Measurements from ENCODE around the gene ISY1.
A peak's percentile ranks its signal among the peaks of the same experiment; 100 is the strongest.

DNA sequence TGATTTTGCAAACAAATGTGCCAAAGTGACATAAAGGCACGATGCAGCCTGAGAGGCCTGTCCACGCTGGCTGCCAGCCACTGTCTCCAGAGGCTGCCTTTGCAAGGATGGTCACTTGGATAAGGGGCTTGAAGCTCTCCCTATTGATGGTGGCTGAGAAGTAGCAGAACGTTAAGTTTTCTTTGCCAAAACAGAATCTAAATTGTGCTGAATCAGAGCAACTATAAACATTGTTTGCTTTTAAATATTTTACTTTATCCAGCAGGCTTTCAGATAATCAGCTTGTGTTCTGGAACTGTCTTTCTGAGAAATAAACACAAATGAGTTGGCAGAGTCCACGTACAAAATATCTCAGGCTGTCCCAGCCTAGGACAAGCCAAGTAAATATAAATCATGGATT lies 46.6 kb upstream of the ISY1 start:
- TF ChIP-seq, protein P1, sequence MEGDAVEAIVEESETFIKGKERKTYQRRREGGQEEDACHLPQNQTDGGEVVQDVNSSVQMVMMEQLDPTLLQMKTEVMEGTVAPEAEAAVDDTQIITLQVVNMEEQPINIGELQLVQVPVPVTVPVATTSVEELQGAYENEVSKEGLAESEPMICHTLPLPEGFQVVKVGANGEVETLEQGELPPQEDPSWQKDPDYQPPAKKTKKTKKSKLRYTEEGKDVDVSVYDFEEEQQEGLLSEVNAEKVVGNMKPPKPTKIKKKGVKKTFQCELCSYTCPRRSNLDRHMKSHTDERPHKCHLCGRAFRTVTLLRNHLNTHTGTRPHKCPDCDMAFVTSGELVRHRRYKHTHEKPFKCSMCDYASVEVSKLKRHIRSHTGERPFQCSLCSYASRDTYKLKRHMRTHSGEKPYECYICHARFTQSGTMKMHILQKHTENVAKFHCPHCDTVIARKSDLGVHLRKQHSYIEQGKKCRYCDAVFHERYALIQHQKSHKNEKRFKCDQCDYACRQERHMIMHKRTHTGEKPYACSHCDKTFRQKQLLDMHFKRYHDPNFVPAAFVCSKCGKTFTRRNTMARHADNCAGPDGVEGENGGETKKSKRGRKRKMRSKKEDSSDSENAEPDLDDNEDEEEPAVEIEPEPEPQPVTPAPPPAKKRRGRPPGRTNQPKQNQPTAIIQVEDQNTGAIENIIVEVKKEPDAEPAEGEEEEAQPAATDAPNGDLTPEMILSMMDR (IDR thresholded peaks at IDR 0.05; ENCODE audit: low read depth, low read length, missing input control): no peak
- TF ChIP-seq HNF4G (IDR thresholded peaks at IDR 0.05) (no peak), FOXA1 (IDR thresholded peaks at IDR 0.05) (no peak), RAD21 (IDR thresholded peaks at IDR 0.05) (no peak), JUND (IDR thresholded peaks at IDR 0.05) (no peak), TAF1 (conservative IDR thresholded peaks at IDR 0.05) (no peak), GABPA (IDR thresholded peaks at IDR 0.05 in 1 of 2, conservative IDR thresholded peaks at IDR 0.05 in 1 of 2) (no peak), YY1 (IDR thresholded peaks at IDR 0.05) (peak; percentile 21), EGR1 (IDR thresholded peaks at IDR 0.05; ENCODE audit: low read depth in 2 of 2) (no peak), SP1 (IDR thresholded peaks at IDR 0.05) (no peak)
- TF ChIP-seq, protein P2, sequence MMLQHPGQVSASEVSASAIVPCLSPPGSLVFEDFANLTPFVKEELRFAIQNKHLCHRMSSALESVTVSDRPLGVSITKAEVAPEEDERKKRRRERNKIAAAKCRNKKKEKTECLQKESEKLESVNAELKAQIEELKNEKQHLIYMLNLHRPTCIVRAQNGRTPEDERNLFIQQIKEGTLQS (IDR thresholded peaks at IDR 0.05): no peak
- TF ChIP-seq, protein P3, sequence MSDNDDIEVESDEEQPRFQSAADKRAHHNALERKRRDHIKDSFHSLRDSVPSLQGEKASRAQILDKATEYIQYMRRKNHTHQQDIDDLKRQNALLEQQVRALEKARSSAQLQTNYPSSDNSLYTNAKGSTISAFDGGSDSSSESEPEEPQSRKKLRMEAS (IDR thresholded peaks at IDR 0.05): peak; percentile 41
- TF ChIP-seq, protein P4, sequence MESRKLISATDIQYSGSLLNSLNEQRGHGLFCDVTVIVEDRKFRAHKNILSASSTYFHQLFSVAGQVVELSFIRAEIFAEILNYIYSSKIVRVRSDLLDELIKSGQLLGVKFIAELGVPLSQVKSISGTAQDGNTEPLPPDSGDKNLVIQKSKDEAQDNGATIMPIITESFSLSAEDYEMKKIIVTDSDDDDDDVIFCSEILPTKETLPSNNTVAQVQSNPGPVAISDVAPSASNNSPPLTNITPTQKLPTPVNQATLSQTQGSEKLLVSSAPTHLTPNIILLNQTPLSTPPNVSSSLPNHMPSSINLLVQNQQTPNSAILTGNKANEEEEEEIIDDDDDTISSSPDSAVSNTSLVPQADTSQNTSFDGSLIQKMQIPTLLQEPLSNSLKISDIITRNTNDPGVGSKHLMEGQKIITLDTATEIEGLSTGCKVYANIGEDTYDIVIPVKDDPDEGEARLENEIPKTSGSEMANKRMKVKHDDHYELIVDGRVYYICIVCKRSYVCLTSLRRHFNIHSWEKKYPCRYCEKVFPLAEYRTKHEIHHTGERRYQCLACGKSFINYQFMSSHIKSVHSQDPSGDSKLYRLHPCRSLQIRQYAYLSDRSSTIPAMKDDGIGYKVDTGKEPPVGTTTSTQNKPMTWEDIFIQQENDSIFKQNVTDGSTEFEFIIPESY (IDR thresholded peaks at IDR 0.05): no peak
- TF ChIP-seq, protein P5, sequence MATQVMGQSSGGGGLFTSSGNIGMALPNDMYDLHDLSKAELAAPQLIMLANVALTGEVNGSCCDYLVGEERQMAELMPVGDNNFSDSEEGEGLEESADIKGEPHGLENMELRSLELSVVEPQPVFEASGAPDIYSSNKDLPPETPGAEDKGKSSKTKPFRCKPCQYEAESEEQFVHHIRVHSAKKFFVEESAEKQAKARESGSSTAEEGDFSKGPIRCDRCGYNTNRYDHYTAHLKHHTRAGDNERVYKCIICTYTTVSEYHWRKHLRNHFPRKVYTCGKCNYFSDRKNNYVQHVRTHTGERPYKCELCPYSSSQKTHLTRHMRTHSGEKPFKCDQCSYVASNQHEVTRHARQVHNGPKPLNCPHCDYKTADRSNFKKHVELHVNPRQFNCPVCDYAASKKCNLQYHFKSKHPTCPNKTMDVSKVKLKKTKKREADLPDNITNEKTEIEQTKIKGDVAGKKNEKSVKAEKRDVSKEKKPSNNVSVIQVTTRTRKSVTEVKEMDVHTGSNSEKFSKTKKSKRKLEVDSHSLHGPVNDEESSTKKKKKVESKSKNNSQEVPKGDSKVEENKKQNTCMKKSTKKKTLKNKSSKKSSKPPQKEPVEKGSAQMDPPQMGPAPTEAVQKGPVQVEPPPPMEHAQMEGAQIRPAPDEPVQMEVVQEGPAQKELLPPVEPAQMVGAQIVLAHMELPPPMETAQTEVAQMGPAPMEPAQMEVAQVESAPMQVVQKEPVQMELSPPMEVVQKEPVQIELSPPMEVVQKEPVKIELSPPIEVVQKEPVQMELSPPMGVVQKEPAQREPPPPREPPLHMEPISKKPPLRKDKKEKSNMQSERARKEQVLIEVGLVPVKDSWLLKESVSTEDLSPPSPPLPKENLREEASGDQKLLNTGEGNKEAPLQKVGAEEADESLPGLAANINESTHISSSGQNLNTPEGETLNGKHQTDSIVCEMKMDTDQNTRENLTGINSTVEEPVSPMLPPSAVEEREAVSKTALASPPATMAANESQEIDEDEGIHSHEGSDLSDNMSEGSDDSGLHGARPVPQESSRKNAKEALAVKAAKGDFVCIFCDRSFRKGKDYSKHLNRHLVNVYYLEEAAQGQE (IDR thresholded peaks at IDR 0.05): no peak

All from liver (tissue), 3 donors.